SK-N-SH treated with all-trans-retinoic acid at 6 μM for 48 hours (cell line): ENCODE data around the gene RTP4.

Source experiments
- PATZ1 ChIP-seq: fragments of 250-450 bp; sonication (Bioruptor Pico); IDR thresholded peaks from 2 replicates; pipeline ENCODE4 v1.8.0; 2020; ENCODE audit warnings: mild to moderate bottlenecking, moderate library complexity, borderline replicate concordance
- SNAI2 ChIP-seq: fragments of 250-450 bp; sonication (Bioruptor Pico); IDR thresholded peaks from 2 replicates; pipeline ENCODE4 v1.5.0; 2020; ENCODE audit warnings: mild to moderate bottlenecking, moderate library complexity
- ZFP3 ChIP-seq: fragments of 250-450 bp; sonication (Bioruptor Pico); IDR thresholded peaks from 2 replicates; pipeline ENCODE4 v1.5.0; 2020; ENCODE audit warnings: mild to moderate bottlenecking, moderate library complexity

GRCh38 chr3:187358068-187358467 is 10.1 kb upstream of the RTP4 start:
- no peak for TF ChIP-seq PATZ1 (CRISPR knock-in tag)
- no peak for TF ChIP-seq SNAI2 (CRISPR knock-in tag)
- TF ChIP-seq ZFP3 (CRISPR knock-in tag), result no peak
